ENCODE results near the gene GPR32. TPM values are rescaled to one million over a fixed set of nuclear protein-coding genes. Genes with fewer than 3 reads are reported as not detected.
"Not testable (repeated sequence)": the region's sequence is repeated elsewhere in the genome, so short reads cannot be mapped to it uniquely, and the experiment has no call there.

Gene GPR32
- polyA plus RNA-seq (2013, experiment 1 of 2): not detected
- polyA plus RNA-seq (2013, experiment 2 of 2): not detected

DNA sequence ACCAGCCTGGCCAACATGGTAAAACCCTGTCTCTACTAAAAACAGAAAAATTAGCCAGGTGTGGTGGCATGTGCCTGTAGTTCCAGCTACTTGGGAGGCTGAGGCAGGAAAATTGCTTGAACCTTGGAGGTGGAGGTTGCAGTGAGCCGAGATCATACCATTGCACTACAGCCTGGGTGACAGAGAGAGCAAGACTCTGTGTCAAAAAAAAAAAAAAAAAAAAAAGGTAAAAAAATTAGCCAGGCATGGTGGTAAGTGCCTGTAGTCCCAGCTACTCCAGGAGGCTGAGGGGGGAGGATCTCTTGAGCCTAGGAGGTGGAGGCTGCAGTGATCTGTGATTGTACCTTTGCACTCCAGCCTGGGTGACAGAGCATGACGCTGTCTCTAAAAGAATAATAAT, at the start of gene GPR32:
Gene GPR32, plus strand, starts transcription at position 301 of the 400 bp plus-strand sequence. CDS start 137 bp downstream, outside the sequence.
- H3K4me3 ChIP-seq (ENCODE audit: low read length); H2BK5ac ChIP-seq (ENCODE audit: low read length); DNase-seq; H2AK5ac ChIP-seq (ENCODE audit: low read length); H3K27ac ChIP-seq (ENCODE audit: low read depth, low read length); H3K79me2 ChIP-seq (ENCODE audit: control insufficient read depth, insufficient read depth, low read length); H2BK15ac ChIP-seq (replicated peaks; ENCODE audit: low read depth); H4K5ac ChIP-seq (ENCODE audit: low read length); H3K56ac ChIP-seq (ENCODE audit: low read length); H3K79me1 ChIP-seq (ENCODE audit: low read length); H3K27me3 ChIP-seq (ENCODE audit: insufficient read depth, low read length, poor library complexity); H3K4me2 ChIP-seq (ENCODE audit: low read length); H3K36me3 ChIP-seq (ENCODE audit: control insufficient read depth, insufficient read depth, low read length); H2BK120ac ChIP-seq (ENCODE audit: low read depth, low read length); H3K23ac ChIP-seq (ENCODE audit: low read length); H4K8ac ChIP-seq (ENCODE audit: low read depth, low read length); H3K4ac ChIP-seq (ENCODE audit: low read depth, low read length); H3K18ac ChIP-seq (ENCODE audit: low read length); H3K4me1 ChIP-seq (ENCODE audit: control insufficient read depth, low read depth, low read length); H3K9ac ChIP-seq (ENCODE audit: low read length): not testable (repeated sequence)
- WGBS (ENCODE audit: extremely low coverage, insufficient coverage, low lambda C conversion rate): no CpG with 5 or more reads among the region's 2 CpGs

DNA sequence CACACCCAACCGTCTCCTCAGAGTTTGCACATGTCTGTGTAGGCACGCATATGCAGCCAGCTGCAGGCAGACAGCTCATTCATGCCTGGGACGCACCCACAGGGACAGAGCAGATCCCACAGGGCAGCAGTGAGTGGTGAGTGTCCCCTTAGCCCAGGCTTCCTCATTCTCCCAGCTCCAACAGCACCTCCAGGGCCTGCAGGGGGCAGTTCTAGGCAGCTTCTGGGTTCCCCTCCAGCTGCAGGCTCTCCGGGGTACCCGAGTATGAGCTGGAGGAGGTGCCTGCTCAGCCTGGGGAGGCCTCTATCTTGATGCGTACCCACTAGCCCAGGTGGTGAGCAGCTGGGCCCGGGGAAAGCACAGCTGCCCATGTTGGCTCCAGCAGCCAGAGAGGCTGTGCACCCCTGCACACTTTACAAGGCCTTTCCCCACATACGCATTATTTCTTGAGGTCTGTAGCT, 49.3 kb upstream of the GPR32 start:
- Histone ChIP-seq H2BK5ac (ENCODE audit: low read length) (no peak overlapping the region), H3K9ac (ENCODE audit: low read length) (no peak overlapping the region), H2BK120ac (ENCODE audit: low read depth, low read length) (no peak overlapping the region), H3K4ac (ENCODE audit: low read depth, low read length) (no peak overlapping the region), H3K79me1 (ENCODE audit: low read length) (peaks cover 2% of the 10 kb centered on the region), H3K56ac (ENCODE audit: low read length) (no peak overlapping the region), H4K8ac (ENCODE audit: low read depth, low read length) (no peak overlapping the region), H3K36me3 (ENCODE audit: control insufficient read depth, insufficient read depth, low read length) (no peaks in the 10 kb centered on the region), H3K4me2 (ENCODE audit: low read length) (no peak overlapping the region), H3K27me3 (ENCODE audit: insufficient read depth, low read length, poor library complexity) (peaks cover 3% of the 10 kb centered on the region), H3K79me2 (ENCODE audit: control insufficient read depth, insufficient read depth, low read length) (no peaks in the 10 kb centered on the region), H3K23ac (ENCODE audit: low read length) (no peak overlapping the region), H2BK15ac (replicated peaks; ENCODE audit: low read depth) (no peak overlapping the region), H4K5ac (ENCODE audit: low read length) (no peak overlapping the region), H3K4me1 (ENCODE audit: control insufficient read depth, low read depth, low read length) (peaks cover 2% of the 10 kb centered on the region), H3K18ac (ENCODE audit: low read length) (no peak overlapping the region), H2AK5ac (ENCODE audit: low read length) (no peak overlapping the region), H3K4me3 (ENCODE audit: low read length) (no peak overlapping the region), H3K27ac (ENCODE audit: low read depth, low read length) (no peak overlapping the region)
- WGBS (ENCODE audit: extremely low coverage, insufficient coverage, low lambda C conversion rate): no CpG with 5 or more reads among the region's 8 CpGs
- no peak for DNase-seq

GRCh38 chr19:50721441-50722137, 48.7 kb upstream of the GPR32 start:
- no peak overlapping the region for H3K4me2 ChIP-seq (ENCODE audit: low read length)
- no peak overlapping the region for H3K27ac ChIP-seq (ENCODE audit: low read depth, low read length)
- H3K56ac ChIP-seq (ENCODE audit: low read length): no peak overlapping the region
- peaks cover 2% of the 10 kb centered on the region for H3K4me1 ChIP-seq (ENCODE audit: control insufficient read depth, low read depth, low read length)
- no peak overlapping the region for H3K4ac ChIP-seq (ENCODE audit: low read depth, low read length)
- H3K9ac ChIP-seq (ENCODE audit: low read length): no peak overlapping the region
- no peak overlapping the region for H2AK5ac ChIP-seq (ENCODE audit: low read length)
- H3K27me3 ChIP-seq (ENCODE audit: insufficient read depth, low read length, poor library complexity): peaks cover 3% of the 10 kb centered on the region
- H4K8ac ChIP-seq (ENCODE audit: low read depth, low read length): no peak overlapping the region
- no peak overlapping the region for H2BK5ac ChIP-seq (ENCODE audit: low read length)
- H2BK15ac ChIP-seq (replicated peaks; ENCODE audit: low read depth): no peak overlapping the region
- H4K5ac ChIP-seq (ENCODE audit: low read length): no peak overlapping the region
- H3K79me2 ChIP-seq (ENCODE audit: control insufficient read depth, insufficient read depth, low read length): no peaks in the 10 kb centered on the region
- H3K23ac ChIP-seq (ENCODE audit: low read length): no peak overlapping the region
- no peak overlapping the region for H3K4me3 ChIP-seq (ENCODE audit: low read length)
- no peak overlapping the region for H3K18ac ChIP-seq (ENCODE audit: low read length)
- DNase-seq: no peak
- WGBS (ENCODE audit: extremely low coverage, insufficient coverage, low lambda C conversion rate): no CpG with 5 or more reads among the region's 10 CpGs
- H2BK120ac ChIP-seq (ENCODE audit: low read depth, low read length): no peak overlapping the region
- H3K79me1 ChIP-seq (ENCODE audit: low read length): peaks cover 4% of the 10 kb centered on the region
- no peaks in the 10 kb centered on the region for H3K36me3 ChIP-seq (ENCODE audit: control insufficient read depth, insufficient read depth, low read length)

DNA sequence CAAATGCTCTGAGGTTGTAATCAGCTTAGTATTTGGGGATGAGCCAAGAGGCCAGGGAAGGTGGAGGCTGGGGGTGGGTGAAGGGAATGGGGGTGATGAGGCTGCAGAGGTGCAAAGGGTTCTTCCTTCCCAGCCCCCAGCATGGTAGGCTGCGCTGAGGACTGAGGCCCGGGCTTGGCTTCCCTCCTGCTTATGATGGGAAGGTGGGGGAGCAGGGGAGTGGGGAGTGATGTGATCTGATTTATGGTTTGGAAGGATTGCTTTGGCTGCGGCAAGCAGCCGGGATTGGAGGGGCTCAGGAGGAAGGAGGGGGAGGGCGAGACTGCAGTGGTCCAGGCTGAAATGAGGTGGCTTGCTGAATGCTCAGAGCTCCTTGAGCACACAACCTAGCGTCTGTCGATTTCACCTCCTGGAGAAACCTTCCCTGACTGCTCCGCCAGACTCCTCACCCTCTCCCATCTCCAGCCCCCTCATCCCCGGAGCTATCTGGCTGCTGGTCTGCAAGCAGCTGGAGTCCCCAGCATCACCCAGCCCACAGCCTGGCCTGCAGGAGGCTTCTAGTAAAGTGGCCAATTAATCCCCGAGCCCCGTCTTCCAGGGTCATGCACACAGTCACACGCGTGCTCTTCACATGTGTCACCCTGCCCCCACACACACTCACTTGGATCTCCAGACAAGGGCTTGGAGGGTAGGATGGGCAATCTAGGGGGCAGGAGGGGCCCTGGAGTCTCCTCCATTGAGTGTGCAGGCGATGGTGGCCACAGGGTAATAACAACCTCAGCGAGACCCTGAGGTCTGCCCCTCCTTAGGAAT, 47.9 kb upstream of the GPR32 start:
- no peak overlapping the region for H4K5ac ChIP-seq (ENCODE audit: low read length)
- no peak overlapping the region for H2BK5ac ChIP-seq (ENCODE audit: low read length)
- H3K9ac ChIP-seq (ENCODE audit: low read length): peak overlapping the region; percentile 24
- H3K4me3 ChIP-seq (ENCODE audit: low read length): no peak overlapping the region
- no peak overlapping the region for H3K18ac ChIP-seq (ENCODE audit: low read length)
- no peak for DNase-seq
- no peak overlapping the region for H3K4me2 ChIP-seq (ENCODE audit: low read length)
- no peak overlapping the region for H2AK5ac ChIP-seq (ENCODE audit: low read length)
- H2BK15ac ChIP-seq (replicated peaks; ENCODE audit: low read depth): no peak overlapping the region
- no peak overlapping the region for H4K8ac ChIP-seq (ENCODE audit: low read depth, low read length)
- no peak overlapping the region for H3K4ac ChIP-seq (ENCODE audit: low read depth, low read length)
- H2BK120ac ChIP-seq (ENCODE audit: low read depth, low read length): no peak overlapping the region
- no peaks in the 10 kb centered on the region for H3K79me2 ChIP-seq (ENCODE audit: control insufficient read depth, insufficient read depth, low read length)
- H3K27me3 ChIP-seq (ENCODE audit: insufficient read depth, low read length, poor library complexity): peaks cover 3% of the 10 kb centered on the region
- H3K79me1 ChIP-seq (ENCODE audit: low read length): peaks cover 4% of the 10 kb centered on the region
- H3K56ac ChIP-seq (ENCODE audit: low read length): peak overlapping the region; percentile 4
- no peaks in the 10 kb centered on the region for H3K36me3 ChIP-seq (ENCODE audit: control insufficient read depth, insufficient read depth, low read length)
- H3K23ac ChIP-seq (ENCODE audit: low read length): no peak overlapping the region
- WGBS (ENCODE audit: extremely low coverage, insufficient coverage, low lambda C conversion rate): no CpG with 5 or more reads among the region's 15 CpGs
- peaks cover 2% of the 10 kb centered on the region for H3K4me1 ChIP-seq (ENCODE audit: control insufficient read depth, low read depth, low read length)
- no peak overlapping the region for H3K27ac ChIP-seq (ENCODE audit: low read depth, low read length)

DNA sequence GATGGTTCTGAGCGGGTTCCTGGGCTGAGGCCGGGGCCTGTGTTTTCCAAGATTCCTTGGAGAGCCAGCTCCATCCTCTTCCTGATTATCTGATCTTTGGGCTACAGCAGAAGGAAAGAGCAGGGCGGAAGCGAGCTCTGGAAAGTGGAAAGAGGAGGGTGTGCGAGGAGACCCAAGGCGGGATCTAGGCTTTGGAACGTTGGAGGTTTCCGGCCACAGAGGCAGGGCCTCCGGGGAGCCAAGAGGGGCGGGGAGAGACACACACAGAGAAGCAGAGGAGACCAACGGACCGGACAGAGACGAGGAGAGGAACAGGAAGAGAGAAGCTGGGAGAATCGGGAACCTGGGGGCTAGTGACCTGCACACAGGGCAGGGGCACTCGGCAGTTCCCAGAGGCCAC, 47.2 kb upstream of the GPR32 start, which contains the start of gene CLEC11A:
Gene CLEC11A, plus strand, starts transcription at position 296 of the 400 bp plus-strand sequence. CDS start 162 bp downstream, outside the sequence.
- Histone ChIP-seq H3K4me1 (ENCODE audit: control insufficient read depth, low read depth, low read length) (peaks cover 2% of the 10 kb centered on the region), H2BK120ac (ENCODE audit: low read depth, low read length) (no peak within 1 kb of the TSS), H2BK15ac (replicated peaks; ENCODE audit: low read depth) (no peak within 1 kb of the TSS), H3K18ac (ENCODE audit: low read length) (peak within 1 kb of the TSS; percentile 5), H3K79me2 (ENCODE audit: control insufficient read depth, insufficient read depth, low read length) (no peaks in the 10 kb centered on the region), H4K5ac (ENCODE audit: low read length) (no peak within 1 kb of the TSS), H3K56ac (ENCODE audit: low read length) (peak within 1 kb of the TSS; percentile 89), H3K23ac (ENCODE audit: low read length) (peak within 1 kb of the TSS; percentile 75), H3K4me2 (ENCODE audit: low read length) (peak within 1 kb of the TSS; percentile 95), H3K9ac (ENCODE audit: low read length) (peak within 1 kb of the TSS; percentile 78), H2AK5ac (ENCODE audit: low read length) (no peak within 1 kb of the TSS), H3K27me3 (ENCODE audit: insufficient read depth, low read length, poor library complexity) (peaks cover 3% of the 10 kb centered on the region), H3K36me3 (ENCODE audit: control insufficient read depth, insufficient read depth, low read length) (no peaks in the 10 kb centered on the region), H3K27ac (ENCODE audit: low read depth, low read length) (no peak within 1 kb of the TSS), H3K79me1 (ENCODE audit: low read length) (peaks cover 4% of the 10 kb centered on the region), H2BK5ac (ENCODE audit: low read length) (no peak within 1 kb of the TSS), H3K4ac (ENCODE audit: low read depth, low read length) (no peak within 1 kb of the TSS), H3K4me3 (ENCODE audit: low read length) (peak within 1 kb of the TSS; percentile 23), H4K8ac (ENCODE audit: low read depth, low read length) (no peak within 1 kb of the TSS)
- DNase-seq: peak; percentile 58
- WGBS (ENCODE audit: extremely low coverage, insufficient coverage, low lambda C conversion rate): no CpG with 5 or more reads among the region's 15 CpGs

Data from mesendoderm (in vitro differentiated cells).